Measurements from ENCODE around the gene NHEJ1.
A peak's percentile ranks its signal among the peaks of the same experiment; 100 is the strongest.

The NHEJ1 gene

GRCh38 chr2:219122202-219122980 lies 38.2 kb downstream of the NHEJ1 start:
- DNase-seq = no peak

DNA sequence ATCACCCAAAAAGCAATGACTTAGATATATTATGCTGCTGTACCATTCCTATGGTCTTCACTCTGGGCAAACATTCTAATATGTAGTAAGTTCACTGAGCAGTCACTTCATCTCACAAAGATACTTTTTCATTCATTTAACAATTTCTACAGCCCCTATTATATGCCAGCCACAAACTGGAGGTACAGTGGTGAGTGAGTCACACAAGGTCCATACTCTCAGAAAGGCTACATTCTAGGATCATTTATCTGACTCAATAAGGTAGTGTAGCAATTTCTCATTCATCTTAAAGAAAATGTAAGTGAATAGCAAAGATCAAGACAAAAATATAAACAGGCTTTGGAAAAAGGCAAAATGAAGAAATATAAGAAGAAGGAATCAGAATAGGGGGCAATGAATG lies 40.5 kb downstream of the NHEJ1 start:
- DNase-seq = no peak

DNA sequence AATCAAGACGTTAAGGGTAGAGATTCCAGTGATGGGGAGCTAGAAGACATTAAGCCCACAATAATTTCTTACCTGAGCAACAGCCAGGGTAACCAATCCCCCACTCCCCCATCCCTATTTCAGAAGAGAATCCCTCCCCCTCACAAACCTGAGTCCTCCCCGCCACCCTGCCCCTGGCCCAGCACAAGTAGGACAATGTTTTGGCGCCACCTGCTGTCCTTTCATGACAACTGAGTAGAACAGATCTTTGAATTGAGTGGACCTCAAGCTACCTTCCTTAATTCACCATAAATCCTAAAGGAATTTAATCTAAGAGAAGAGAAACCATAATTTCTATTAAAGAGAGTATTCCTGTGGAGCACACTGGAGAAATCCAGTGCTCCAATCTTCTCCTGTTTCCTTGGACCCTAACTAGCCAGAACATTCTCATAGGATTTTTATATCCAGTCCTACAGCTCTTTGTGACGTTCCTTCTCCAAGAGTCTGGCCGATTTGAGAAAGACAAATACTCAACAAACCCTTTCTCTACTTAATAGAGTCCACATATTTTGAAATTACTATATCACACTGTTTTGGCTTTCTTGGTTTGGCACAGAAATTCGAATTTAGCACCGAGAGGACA lies 41.1 kb downstream of the NHEJ1 start:
- peak; percentile 63 for DNase-seq

DNA sequence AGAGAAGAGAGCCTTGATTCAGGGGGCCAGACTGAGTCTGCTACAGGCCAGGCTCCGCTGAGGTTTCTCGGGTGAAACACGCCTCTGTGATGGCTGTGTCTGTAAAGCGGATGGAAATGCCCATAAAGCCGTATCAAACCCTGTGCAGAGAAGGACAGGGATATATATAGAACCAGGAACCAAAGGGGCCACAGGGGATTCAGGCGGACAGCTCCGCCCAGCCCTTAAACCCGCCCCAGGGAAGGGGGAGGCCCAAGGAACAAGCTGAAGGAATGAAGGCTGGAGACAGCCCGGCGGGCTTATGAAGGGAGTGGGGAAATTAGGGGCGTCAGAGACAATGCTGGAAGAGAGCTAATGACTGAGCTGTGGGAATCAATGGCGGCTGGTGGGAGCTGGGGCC lies 42.1 kb downstream of the NHEJ1 start:
- DNase-seq = no peak

GRCh38 chr2:219116776-219117646 lies 43.6 kb downstream of the NHEJ1 start:
- no peak for DNase-seq

DNA sequence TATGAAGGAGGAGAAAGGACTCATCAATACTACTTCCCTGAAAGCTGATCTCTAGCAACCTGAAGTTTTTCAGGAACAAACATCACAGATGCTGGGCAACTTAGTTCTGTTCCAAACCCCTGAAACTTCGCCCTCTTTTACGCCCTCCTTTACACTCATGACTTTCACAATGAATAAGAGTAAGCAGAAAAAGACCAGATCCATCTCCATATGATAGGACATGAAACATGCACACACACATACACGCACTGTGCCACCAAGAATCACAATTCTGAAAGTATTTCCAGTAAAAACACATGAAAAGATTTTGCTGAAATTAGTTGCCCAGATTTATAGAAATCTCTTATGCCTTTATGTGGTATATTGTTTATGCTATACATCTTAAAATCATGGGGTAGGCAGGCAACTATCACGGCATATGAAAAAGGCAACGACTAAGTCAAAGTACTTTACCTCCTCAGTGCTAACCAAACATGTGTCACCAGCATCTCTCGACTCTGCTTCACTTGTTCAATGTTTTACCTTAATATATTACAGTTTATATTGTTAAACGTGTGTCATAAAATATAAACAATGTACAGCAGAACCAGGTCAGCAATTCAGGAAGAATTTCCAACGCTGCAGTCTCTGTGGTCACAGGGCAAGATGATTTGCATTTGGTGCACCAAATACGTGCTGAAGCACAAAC lies 47.8 kb downstream of the NHEJ1 start:
- no peak for DNase-seq

DNA sequence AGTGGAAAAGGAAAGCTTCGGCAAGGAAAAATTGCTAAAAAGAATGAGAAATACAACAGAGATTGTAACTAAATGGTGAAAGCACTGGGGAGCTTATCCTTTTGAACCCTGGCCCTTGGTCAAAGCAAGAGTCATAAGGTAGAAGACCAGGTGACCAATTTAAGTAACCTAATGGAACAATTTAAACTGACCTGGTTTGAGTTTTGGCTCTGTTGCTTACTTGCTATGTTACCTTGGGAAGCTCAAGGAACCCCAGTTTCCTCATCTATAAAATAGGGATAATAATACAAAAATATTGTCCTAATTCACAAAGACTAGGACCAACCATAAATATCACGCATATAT lies 48.6 kb downstream of the NHEJ1 start:
- DNase-seq = no peak

DNA sequence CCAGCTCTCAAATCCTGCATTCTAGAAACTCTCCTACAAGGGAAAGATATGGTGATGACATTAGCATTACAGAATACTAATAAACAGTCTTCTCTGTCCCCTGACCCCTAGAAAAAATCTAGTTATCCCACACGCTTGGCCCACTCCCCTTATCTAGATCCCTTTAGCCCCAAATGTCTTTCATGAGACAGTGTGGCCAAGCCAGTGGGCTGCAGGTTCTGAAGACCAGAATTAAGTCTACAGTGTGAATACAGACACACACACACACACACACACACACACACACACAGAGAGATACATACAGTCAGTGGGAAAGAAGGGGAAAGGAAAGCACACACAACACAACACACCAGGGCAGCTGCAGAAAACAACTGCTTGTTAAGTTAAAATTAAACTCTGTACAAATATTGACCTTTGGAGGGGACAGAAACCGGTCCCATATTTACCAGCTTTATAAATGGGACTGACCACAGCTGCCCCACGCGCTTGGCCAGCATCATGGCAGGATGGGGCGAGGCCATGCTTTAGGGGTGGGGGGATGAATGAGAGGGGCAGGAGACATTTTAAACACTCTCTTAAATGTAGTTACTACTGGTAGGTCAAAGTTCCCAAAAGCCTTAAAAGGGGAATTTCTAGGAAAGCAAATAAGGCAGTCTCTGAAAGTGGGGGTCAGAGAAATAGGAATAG lies 49.1 kb downstream of the NHEJ1 start:
- no peak for DNase-seq

DNA sequence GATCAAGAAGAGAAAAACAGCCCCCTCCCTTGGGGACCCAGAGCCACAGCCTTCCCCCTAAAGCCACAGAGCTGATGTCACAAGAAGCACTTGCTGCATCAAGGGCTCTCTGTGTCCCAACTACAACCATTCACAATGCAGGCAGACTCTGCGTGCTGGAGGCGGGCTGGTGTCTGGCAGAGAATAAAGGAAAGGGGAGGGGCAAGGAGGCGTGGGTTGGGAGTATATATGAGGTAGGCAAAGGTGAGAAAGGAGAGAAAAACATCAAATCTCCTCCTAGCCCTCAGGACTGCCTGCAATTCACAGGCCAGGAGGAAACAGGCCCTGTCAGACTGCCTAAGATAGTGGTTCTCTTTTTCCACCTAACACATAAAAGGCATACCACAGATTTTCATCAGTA lies 51.1 kb downstream of the NHEJ1 start:
- DNase-seq = no peak

- no peak for DNase-seq
These were observed 52.9 kb downstream of the NHEJ1 start for GRCh38 chr2:219107758-219108157.

- DNase-seq = no peak
These were observed 54.4 kb downstream of the NHEJ1 start for GRCh38 chr2:219106251-219106650.

GRCh38 chr2:219104107-219105035 lies 56.2 kb downstream of the NHEJ1 start:
- peak; percentile 45 for DNase-seq

DNA sequence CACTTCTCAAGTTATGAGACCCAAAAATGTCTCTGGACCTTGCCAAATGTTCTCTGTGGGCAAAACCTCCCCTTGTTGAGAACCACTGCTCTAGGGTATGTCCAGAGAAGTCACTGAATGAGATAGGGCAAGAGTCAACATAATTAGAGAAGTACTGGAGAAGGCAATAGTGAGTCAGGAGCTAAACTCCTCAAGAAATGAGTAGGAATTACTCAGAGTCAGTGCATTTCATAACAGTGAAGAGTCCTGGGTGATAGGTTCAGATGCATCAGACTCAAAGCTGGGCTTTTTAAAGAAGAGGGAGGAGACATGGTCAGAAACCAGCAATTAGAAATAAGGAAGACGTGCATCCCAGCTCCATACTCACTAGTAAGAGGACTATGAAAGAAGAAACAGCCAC lies 61.3 kb downstream of the NHEJ1 start:
- no peak for DNase-seq

DNA sequence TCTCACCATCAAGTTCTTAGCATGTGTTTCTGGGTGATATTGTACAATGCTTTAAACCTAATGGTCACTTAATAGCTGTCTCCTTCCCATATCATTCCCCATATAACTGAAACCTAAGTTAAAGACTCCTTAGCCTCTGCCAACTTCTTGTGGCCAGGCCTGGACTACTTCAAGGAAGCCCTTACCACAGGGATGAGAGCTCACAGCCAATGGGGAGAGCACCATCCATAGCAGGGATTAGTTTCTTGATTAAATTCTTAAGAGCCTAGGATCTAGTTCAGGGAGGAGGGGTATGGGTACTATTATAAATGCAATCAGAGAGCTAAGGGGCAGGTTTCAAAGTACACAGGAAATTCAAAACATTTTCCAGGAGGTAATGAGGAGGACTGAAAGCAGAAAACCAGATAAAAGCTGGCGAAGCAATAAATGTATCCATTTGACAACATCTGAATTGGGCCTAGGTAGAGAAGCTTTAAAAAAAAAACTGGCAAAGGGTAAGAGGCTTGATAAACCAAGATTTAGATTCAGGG lies 65.1 kb downstream of the NHEJ1 start:
- DNase-seq = no peak

- no peak for DNase-seq
These were observed 66.4 kb downstream of the NHEJ1 start for GRCh38 chr2:219094171-219094570.

- DNase-seq = no peak
These were observed 69.9 kb downstream of the NHEJ1 start for GRCh38 chr2:219090436-219091299.

DNA sequence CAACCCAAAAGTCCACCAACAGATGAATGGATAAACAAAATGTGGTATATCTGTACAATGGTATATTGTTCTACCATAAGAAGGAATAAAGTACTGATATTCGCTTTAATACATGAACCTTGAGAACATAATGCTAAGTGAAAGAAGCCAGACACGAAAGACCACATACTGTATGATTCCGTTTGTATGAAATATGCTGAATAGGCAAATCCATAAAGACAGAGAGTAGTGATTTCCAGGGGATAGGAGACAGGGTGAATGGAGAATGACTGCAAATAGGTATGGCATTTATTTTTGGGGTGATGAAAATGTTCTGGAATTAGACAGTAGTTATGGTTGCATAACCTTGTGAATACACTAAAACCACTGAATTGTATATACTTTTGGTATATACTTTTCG lies 71.3 kb downstream of the NHEJ1 start:
- DNase-seq = no peak

DNA sequence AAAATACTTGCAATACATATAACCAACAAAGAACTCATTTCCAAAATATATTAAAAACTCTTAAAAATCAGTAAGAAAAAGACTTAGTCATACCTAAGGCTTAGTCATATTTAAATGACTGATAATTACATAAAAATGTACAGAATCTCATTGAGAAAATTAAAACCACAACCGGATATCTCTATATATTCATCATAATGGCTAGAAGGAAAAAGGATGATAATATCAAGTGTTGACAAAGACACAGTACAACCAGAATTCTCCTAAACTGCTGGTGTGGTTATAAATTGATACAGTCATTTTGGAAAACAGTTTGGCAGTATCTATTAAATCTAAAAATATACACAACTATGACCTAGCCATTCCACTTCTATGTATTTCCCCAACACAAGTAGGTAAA lies 72.8 kb downstream of the NHEJ1 start:
- DNase-seq = no peak

GRCh38 chr2:219087361-219087760 lies 73.3 kb downstream of the NHEJ1 start:
- DNase-seq = no peak

GRCh38 chr2:219086196-219086595 lies 74.4 kb downstream of the NHEJ1 start:
- no peak for DNase-seq

All from NCI-H345 (cell line).